IPS-15b (cell line): Measurements from ENCODE around the gene RAI1.

Source experiments
- H3K27me3 ChIP-seq: one replicate; pipeline ENCODE4 v1.6.1; 2013; ENCODE audit warnings: low read length; ENCODE audit not compliant: control insufficient read depth, insufficient read depth
- H3K36me3 ChIP-seq: one replicate; pipeline ENCODE4 v1.6.1; 2013; ENCODE audit warnings: low read length; ENCODE audit not compliant: control insufficient read depth, insufficient read depth
- H3K4me1 ChIP-seq: one replicate; pipeline ENCODE4 v1.6.1; 2013; ENCODE audit warnings: mild to moderate bottlenecking, low read length; ENCODE audit not compliant: control insufficient read depth, insufficient read depth
- H3K4me3 ChIP-seq: one replicate; pipeline ENCODE4 v1.5.1; 2013; ENCODE audit warnings: low read depth, low read length
- H3K9ac ChIP-seq: one replicate; pipeline ENCODE4 v1.6.1; 2013; ENCODE audit warnings: low read depth, mild to moderate bottlenecking, low read length
- H3K9me3 ChIP-seq: one replicate; pipeline ENCODE4 v1.6.1; 2013; ENCODE audit warnings: mild to moderate bottlenecking, low read length; ENCODE audit not compliant: control insufficient read depth, insufficient read depth

The RAI1 gene

GRCh38 chr17:17755715-17756114, 74.5 kb downstream of the RAI1 start:
- Histone ChIP-seq H3K4me3 (no peak overlapping the region), H3K9me3 (no peaks in the 10 kb centered on the region), H3K4me1 (peaks cover 9% of the 10 kb centered on the region), H3K27me3 (peaks cover 4% of the 10 kb centered on the region), H3K9ac (no peak overlapping the region), H3K36me3 (no peaks in the 10 kb centered on the region)

GRCh38 chr17:17757391-17757791, 76.1 kb downstream of the RAI1 start:
- Histone ChIP-seq H3K9ac (no peak overlapping the region), H3K4me1 (peaks cover 3% of the 10 kb centered on the region), H3K9me3 (no peaks in the 10 kb centered on the region), H3K4me3 (no peak overlapping the region), H3K27me3 (no peaks in the 10 kb centered on the region), H3K36me3 (no peaks in the 10 kb centered on the region)

- no peaks in the 10 kb centered on the region for H3K36me3 ChIP-seq
- no peak overlapping the region for H3K4me3 ChIP-seq
- peaks cover 2% of the 10 kb centered on the region for H3K4me1 ChIP-seq
- H3K9me3 ChIP-seq: no peaks in the 10 kb centered on the region
- no peaks in the 10 kb centered on the region for H3K27me3 ChIP-seq
- H3K9ac ChIP-seq: no peak overlapping the region
Observed at GRCh38 chr17:17757956-17758845, 76.9 kb downstream of the RAI1 start.

- Histone ChIP-seq H3K4me1 (no peaks in the 10 kb centered on the region), H3K27me3 (no peaks in the 10 kb centered on the region), H3K9me3 (no peaks in the 10 kb centered on the region), H3K9ac (no peak overlapping the region), H3K4me3 (no peak overlapping the region), H3K36me3 (no peaks in the 10 kb centered on the region)
Observed at GRCh38 chr17:17758941-17759563, 77.8 kb downstream of the RAI1 start.

- H3K9ac ChIP-seq: no peak overlapping the region
- no peaks in the 10 kb centered on the region for H3K4me1 ChIP-seq
- H3K36me3 ChIP-seq: no peaks in the 10 kb centered on the region
- no peak overlapping the region for H3K4me3 ChIP-seq
- H3K9me3 ChIP-seq: no peaks in the 10 kb centered on the region
- no peaks in the 10 kb centered on the region for H3K27me3 ChIP-seq
Observed at GRCh38 chr17:17760350-17760749, 79.1 kb downstream of the RAI1 start.

- no peak overlapping the region for H3K9ac ChIP-seq
- H3K9me3 ChIP-seq: no peaks in the 10 kb centered on the region
- no peaks in the 10 kb centered on the region for H3K27me3 ChIP-seq
- H3K4me3 ChIP-seq: no peak overlapping the region
- H3K4me1 ChIP-seq: no peaks in the 10 kb centered on the region
- no peaks in the 10 kb centered on the region for H3K36me3 ChIP-seq
Observed at GRCh38 chr17:17760872-17761550, 79.8 kb downstream of the RAI1 start.

- Histone ChIP-seq H3K9me3 (no peaks in the 10 kb centered on the region), H3K9ac (no peak overlapping the region), H3K27me3 (no peaks in the 10 kb centered on the region), H3K4me1 (no peaks in the 10 kb centered on the region), H3K4me3 (no peak overlapping the region), H3K36me3 (no peaks in the 10 kb centered on the region)
Observed at GRCh38 chr17:17761894-17762743, 80.9 kb downstream of the RAI1 start.

GRCh38 chr17:17762744-17763105, 81.5 kb downstream of the RAI1 start:
- Histone ChIP-seq H3K4me3 (no peak overlapping the region), H3K9ac (no peak overlapping the region), H3K9me3 (no peaks in the 10 kb centered on the region), H3K4me1 (no peaks in the 10 kb centered on the region), H3K36me3 (no peaks in the 10 kb centered on the region), H3K27me3 (no peaks in the 10 kb centered on the region)

- Histone ChIP-seq H3K4me1 (no peaks in the 10 kb centered on the region), H3K9me3 (no peaks in the 10 kb centered on the region), H3K36me3 (no peaks in the 10 kb centered on the region), H3K9ac (no peak overlapping the region), H3K4me3 (no peak overlapping the region), H3K27me3 (no peaks in the 10 kb centered on the region)
Observed at GRCh38 chr17:17763136-17763535, 81.9 kb downstream of the RAI1 start.

GRCh38 chr17:17763734-17764133, 82.5 kb downstream of the RAI1 start:
- Histone ChIP-seq H3K27me3 (no peaks in the 10 kb centered on the region), H3K36me3 (no peaks in the 10 kb centered on the region), H3K9me3 (no peaks in the 10 kb centered on the region), H3K9ac (no peak overlapping the region), H3K4me3 (no peak overlapping the region), H3K4me1 (no peaks in the 10 kb centered on the region)

- Histone ChIP-seq H3K27me3 (no peaks in the 10 kb centered on the region), H3K4me1 (no peaks in the 10 kb centered on the region), H3K9me3 (no peaks in the 10 kb centered on the region), H3K4me3 (no peak overlapping the region), H3K36me3 (no peaks in the 10 kb centered on the region), H3K9ac (no peak overlapping the region)
Observed at GRCh38 chr17:17765359-17766076, 84.3 kb downstream of the RAI1 start.
